GM18517 (cell line): ENCODE measurements around the gene TMEM39A.

Experiments used
- ATAC-seq: cut with Tn5 transposase; IDR thresholded peaks from one replicate; pipeline ENCODE4 v1.9.1; 2021; ENCODE audit warnings: mild to moderate bottlenecking, moderate library complexity; ENCODE audit not compliant: unreplicated experiment

The TMEM39A gene

GRCh38 chr3:119401503-119402440 lies 61.6 kb downstream of the TMEM39A start:
- ATAC-seq = peak; percentile 62

GRCh38 chr3:119401069-119401468 lies 62.3 kb downstream of the TMEM39A start:
- peak; percentile 58 for ATAC-seq

GRCh38 chr3:119400466-119400865 lies 62.9 kb downstream of the TMEM39A start:
- ATAC-seq = no peak

GRCh38 chr3:119396870-119397269 lies 66.5 kb downstream of the TMEM39A start:
- ATAC-seq = no peak

GRCh38 chr3:119395923-119396358 lies 67.5 kb downstream of the TMEM39A start:
- peak; percentile 69 for ATAC-seq

- no peak for ATAC-seq
These were observed 74.8 kb downstream of the TMEM39A start for GRCh38 chr3:119388577-119388976.

GRCh38 chr3:119382134-119382533 lies 81.3 kb downstream of the TMEM39A start:
- ATAC-seq = no peak

GRCh38 chr3:119380697-119381096 lies 82.7 kb downstream of the TMEM39A start:
- ATAC-seq = no peak
